GM23338 (cell line): Measurements from ENCODE around the gene PLEKHO1. TPM values are rescaled to one million over a fixed set of nuclear protein-coding genes. Genes with fewer than 3 reads are reported as not detected.
A peak's percentile ranks its signal among the peaks of the same experiment; 100 is the strongest.

ENCODE experiments used
- ATAC-seq: fragments of 200-7000 bp; cut with Tn5 transposase; 3 replicates; pipeline ENCODE4 v1.9.1; 2020
- DNase-seq: peaks from one replicate; pipeline ENCODE4 v3.0.0-alpha.2; 2015; ENCODE audit warnings: low spot score
- H2AFZ ChIP-seq: fragments of 200-600 bp; sonication (generic); 2 replicates; pipeline ENCODE4 v1.8.0; 2016; ENCODE audit warnings: antibody characterized with exemption, mild to moderate bottlenecking, moderate library complexity
- H3F3A ChIP-seq: fragments of 200-600 bp; sonication (generic); replicated peaks from 2 replicates; pipeline ENCODE4 v1.8.0; 2017; ENCODE audit warnings: antibody characterized with exemption, mixed run types, low read depth
- H3K27ac ChIP-seq: fragments of 200-600 bp; sonication (generic); 2 replicates; pipeline ENCODE4 v1.6.1; 2016; ENCODE audit warnings: low read depth
- H3K27me3 ChIP-seq: fragments of 200-600 bp; sonication (generic); 2 replicates; pipeline ENCODE4 v1.8.0; 2016; ENCODE audit warnings: mild to moderate bottlenecking, mixed run types, moderate library complexity; ENCODE audit not compliant: insufficient read depth
- H3K36me3 ChIP-seq: fragments of 200-600 bp; sonication (generic); 2 replicates; pipeline ENCODE4 v1.8.0; 2016; ENCODE audit warnings: mild to moderate bottlenecking; ENCODE audit not compliant: insufficient read depth
- H3K4me1 ChIP-seq: fragments of 200-600 bp; sonication (generic); 2 replicates; pipeline ENCODE4 v1.8.0; 2016; ENCODE audit warnings: mild to moderate bottlenecking, moderate library complexity; ENCODE audit not compliant: insufficient read depth
- H3K4me2 ChIP-seq: fragments of 200-600 bp; sonication (generic); 2 replicates; pipeline ENCODE4 v1.7.1; 2017; ENCODE audit warnings: mixed run types
- H3K4me3 ChIP-seq: fragments of 200-600 bp; sonication (generic); 2 replicates; pipeline ENCODE4 v1.6.1; 2016; ENCODE audit warnings: mixed run types
- H3K79me2 ChIP-seq: fragments of 200-600 bp; sonication (generic); replicated peaks from 2 replicates; pipeline ENCODE4 v1.8.0; 2017; ENCODE audit warnings: mild to moderate bottlenecking; ENCODE audit not compliant: insufficient read depth
- H3K9me2 ChIP-seq: fragments of 200-600 bp; sonication (generic); 2 replicates; pipeline ENCODE4 v1.8.0; 2017; ENCODE audit not compliant: insufficient read depth
- H4K20me1 ChIP-seq: fragments of 200-600 bp; sonication (generic); replicated peaks from 2 replicates; pipeline ENCODE4 v1.8.0; 2017; ENCODE audit warnings: mild to moderate bottlenecking; ENCODE audit not compliant: insufficient read depth
- H3K27ac Mint-ChIP-seq: 2 replicates; pipeline ENCODE4 v1.8.0; 2020; ENCODE audit warnings: inconsistent platforms, mild to moderate bottlenecking, moderate library complexity, mixed read lengths
- H3K27me3 Mint-ChIP-seq: 3 replicates; pipeline ENCODE4 v1.8.0; 2022; ENCODE audit warnings: low read depth, mild to moderate bottlenecking, moderate library complexity, mixed read lengths, inconsistent platforms; ENCODE audit not compliant: insufficient read depth, poor library complexity
- H3K36me3 Mint-ChIP-seq: 3 replicates; pipeline ENCODE4 v1.8.0; 2021; ENCODE audit warnings: low read depth, mild to moderate bottlenecking, inconsistent platforms, moderate library complexity, mixed read lengths
- H3K4me1 Mint-ChIP-seq: 3 replicates; pipeline ENCODE4 v1.8.0; 2020; ENCODE audit warnings: mild to moderate bottlenecking, inconsistent platforms, mixed read lengths
- H3K4me3 Mint-ChIP-seq: 3 replicates; pipeline ENCODE4 v1.8.0; 2021; ENCODE audit warnings: moderate library complexity, mild to moderate bottlenecking, inconsistent platforms, mixed read lengths
- H3K9me3 Mint-ChIP-seq: 3 replicates; pipeline ENCODE4 v1.8.0; 2020; ENCODE audit warnings: moderate library complexity, mild to moderate bottlenecking, inconsistent platforms, mixed read lengths
- CREB1 ChIP-seq: fragments of 250-450 bp; sonication (Bioruptor Pico); IDR thresholded peaks from 2 replicates; pipeline ENCODE4 v1.5.0; 2020; ENCODE audit warnings: low read depth, mild to moderate bottlenecking, moderate library complexity
- CTCF ChIP-seq, 2 experiments: fragments of 200-600 bp in 1 of 2; sonication (generic) in 1 of 2; conservative IDR thresholded peaks; 2 replicates each; pipeline versions ENCODE4 v1.5.1 to v1.6.1; 2016 to 2017; ENCODE audit warnings: antibody characterized with exemption in 2 of 2, low read depth in 2 of 2, mild to moderate bottlenecking in 2 of 2, moderate library complexity in 1 of 2
- EZH2 ChIP-seq: fragments of 200-600 bp; sonication (generic); IDR thresholded peaks from one replicate; pipeline ENCODE4 v1.8.0; 2017; ENCODE audit warnings: antibody characterized with exemption, mild to moderate bottlenecking, low read depth; ENCODE audit not compliant: unreplicated experiment
- EZH2phosphoT487 ChIP-seq: fragments of 200-600 bp; sonication (generic); IDR thresholded peaks from one replicate; pipeline ENCODE4 v1.8.1; 2018; ENCODE audit warnings: antibody characterized with exemption; ENCODE audit not compliant: unreplicated experiment
- JUNB ChIP-seq: IDR thresholded peaks from one replicate; pipeline ENCODE4 v1.6.1; 2016; ENCODE audit warnings: antibody characterized with exemption; ENCODE audit not compliant: unreplicated experiment
- NANOG ChIP-seq: IDR thresholded peaks from 2 replicates; pipeline ENCODE4 v1.6.1; 2016; ENCODE audit warnings: antibody characterized with exemption, borderline replicate concordance
- POLR2AphosphoS5 ChIP-seq: IDR thresholded peaks from 2 replicates; pipeline ENCODE4 v1.6.1; 2016; ENCODE audit warnings: antibody characterized with exemption, low read depth
- REST ChIP-seq: IDR thresholded peaks from one replicate; pipeline ENCODE4 v1.6.1; 2018; ENCODE audit warnings: antibody characterized with exemption; ENCODE audit not compliant: unreplicated experiment
- STAT1 ChIP-seq: IDR thresholded peaks from one replicate; pipeline ENCODE4 v1.6.1; 2016; ENCODE audit warnings: antibody characterized with exemption; ENCODE audit not compliant: unreplicated experiment
- ZNF114 ChIP-seq: fragments of 250-450 bp; sonication (Bioruptor Pico); IDR thresholded peaks from 2 replicates; pipeline ENCODE4 v1.5.0; 2020; ENCODE audit warnings: mild to moderate bottlenecking, moderate library complexity
- ZNF331 ChIP-seq: fragments of 250-450 bp; sonication (Bioruptor Pico); IDR thresholded peaks from 2 replicates; pipeline ENCODE4 v1.5.0; 2020; ENCODE audit warnings: low read depth, mild to moderate bottlenecking, moderate library complexity
- ZNF462 ChIP-seq: fragments of 250-450 bp; sonication (Bioruptor Pico); IDR thresholded peaks from 2 replicates; pipeline ENCODE4 v1.5.0; 2020; ENCODE audit warnings: mild to moderate bottlenecking, moderate library complexity
- polyA plus RNA-seq: library from polyadenylated mRNA; unstranded; fragments of >200 nt; fragmentation: Nextera tagmentation; extraction: Ambion mirVana; gene quantifications from 2 replicates; pipeline ENCODE4 v1.2.1, GENCODE V29; 2016
- total RNA-seq: library from RNA; depleted of rRNA; stranded (reverse); fragments of >200 nt; shearing (Covaris generic); gene quantifications from 2 replicates; pipeline ENCODE4 v1.2.3, GENCODE V29; 2014
- TF ChIP-seq, protein P1 (sequence below): IDR thresholded peaks from 2 replicates; pipeline ENCODE4 v1.6.1; 2016; ENCODE audit warnings: antibody characterized with exemption

The PLEKHO1 gene
- total and polyA plus RNA-seq, 2 experiments from 2014 or later, result 34.3 to 36.7 TPM

GRCh38 chr1:150148837-150149270 is 862 bp upstream of the PLEKHO1 start:
- Histone ChIP-seq H3K4me2 (peak overlapping the region; percentile 98), H3K27ac (no peak overlapping the region), H4K20me1 (no peaks in the 10 kb centered on the region; the same call in 1 of the 2 replicates), H3K4me3 (peak overlapping the region; percentile 92), H2AFZ (peak overlapping the region; percentile 91; the same call in 1 of the 2 replicates), H3K36me3 (peaks cover 5% of the 10 kb centered on the region; the same call in 1 of the 2 replicates), H3K79me2 (peaks cover 16% of the 10 kb centered on the region), H3K9me2 (no peaks in the 10 kb centered on the region), H3K27me3 (peaks cover 33% of the 10 kb centered on the region), H3F3A (no peaks in the 10 kb centered on the region; the same call in 1 of the 2 replicates), H3K4me1 (peaks cover 12% of the 10 kb centered on the region)
- H3K27ac Mint-ChIP-seq, result no peak overlapping the region
- H3K27me3 Mint-ChIP-seq, result peaks cover 16% of the 10 kb centered on the region
- peaks cover 18% of the 10 kb centered on the region for H3K36me3 Mint-ChIP-seq
- peak overlapping the region; percentile 87 for H3K4me3 Mint-ChIP-seq
- ATAC-seq (peak; percentile 54), DNase-seq (peak; percentile 48)
- TF ChIP-seq STAT1 (no peak), EZH2phosphoT487 (no peak), POLR2AphosphoS5 (no peak), ZNF462 (CRISPR knock-in tag) (no peak), CREB1 (CRISPR knock-in tag) (no peak), ZNF331 (CRISPR knock-in tag) (no peak), JUNB (no peak), EZH2 (no peak), CTCF (conservative IDR thresholded peaks at IDR 0.05; ENCODE audit: low read depth in 2 of 2) (no peak), REST (no peak), NANOG (no peak), ZNF114 (CRISPR knock-in tag) (no peak)
- TF ChIP-seq, protein P1, sequence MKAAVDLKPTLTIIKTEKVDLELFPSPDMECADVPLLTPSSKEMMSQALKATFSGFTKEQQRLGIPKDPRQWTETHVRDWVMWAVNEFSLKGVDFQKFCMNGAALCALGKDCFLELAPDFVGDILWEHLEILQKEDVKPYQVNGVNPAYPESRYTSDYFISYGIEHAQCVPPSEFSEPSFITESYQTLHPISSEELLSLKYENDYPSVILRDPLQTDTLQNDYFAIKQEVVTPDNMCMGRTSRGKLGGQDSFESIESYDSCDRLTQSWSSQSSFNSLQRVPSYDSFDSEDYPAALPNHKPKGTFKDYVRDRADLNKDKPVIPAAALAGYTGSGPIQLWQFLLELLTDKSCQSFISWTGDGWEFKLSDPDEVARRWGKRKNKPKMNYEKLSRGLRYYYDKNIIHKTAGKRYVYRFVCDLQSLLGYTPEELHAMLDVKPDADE, result no peak
- H3K9me3 Mint-ChIP-seq, result no peaks in the 10 kb centered on the region
- peaks cover 29% of the 10 kb centered on the region for H3K4me1 Mint-ChIP-seq
